Panc1 (cell line): Measurements from ENCODE around the gene DAB2.

Source experiments
- POLR2AphosphoS5 ChIP-seq: IDR thresholded peaks from 2 replicates; pipeline ENCODE4 v1.6.1; 2012; ENCODE audit warnings: mild to moderate bottlenecking, low read depth, low read length, moderate library complexity
- REST ChIP-seq, 2 experiments: IDR thresholded peaks; 2 replicates each; pipeline ENCODE4 v1.6.1; 2011 to 2012; ENCODE audit warnings: low read depth in 2 of 2, control low read depth in 1 of 2, low read length in 1 of 2, mild to moderate bottlenecking in 1 of 2, moderate library complexity in 1 of 2; ENCODE audit not compliant: insufficient read depth in 1 of 2
- TF ChIP-seq, protein P1 (sequence below): fragments of 450-650 bp; IDR thresholded peaks from 2 replicates; pipeline ENCODE4 v1.5.1; 2017; ENCODE audit warnings: mild to moderate bottlenecking

- TF ChIP-seq POLR2AphosphoS5: no peak
- TF ChIP-seq, protein P1, sequence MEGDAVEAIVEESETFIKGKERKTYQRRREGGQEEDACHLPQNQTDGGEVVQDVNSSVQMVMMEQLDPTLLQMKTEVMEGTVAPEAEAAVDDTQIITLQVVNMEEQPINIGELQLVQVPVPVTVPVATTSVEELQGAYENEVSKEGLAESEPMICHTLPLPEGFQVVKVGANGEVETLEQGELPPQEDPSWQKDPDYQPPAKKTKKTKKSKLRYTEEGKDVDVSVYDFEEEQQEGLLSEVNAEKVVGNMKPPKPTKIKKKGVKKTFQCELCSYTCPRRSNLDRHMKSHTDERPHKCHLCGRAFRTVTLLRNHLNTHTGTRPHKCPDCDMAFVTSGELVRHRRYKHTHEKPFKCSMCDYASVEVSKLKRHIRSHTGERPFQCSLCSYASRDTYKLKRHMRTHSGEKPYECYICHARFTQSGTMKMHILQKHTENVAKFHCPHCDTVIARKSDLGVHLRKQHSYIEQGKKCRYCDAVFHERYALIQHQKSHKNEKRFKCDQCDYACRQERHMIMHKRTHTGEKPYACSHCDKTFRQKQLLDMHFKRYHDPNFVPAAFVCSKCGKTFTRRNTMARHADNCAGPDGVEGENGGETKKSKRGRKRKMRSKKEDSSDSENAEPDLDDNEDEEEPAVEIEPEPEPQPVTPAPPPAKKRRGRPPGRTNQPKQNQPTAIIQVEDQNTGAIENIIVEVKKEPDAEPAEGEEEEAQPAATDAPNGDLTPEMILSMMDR: no peak
- TF ChIP-seq REST (IDR thresholded peaks at IDR 0.05; ENCODE audit: insufficient read depth in 1 of 2, low read depth in 2 of 2, low read length in 1 of 2): no peak
Observed at GRCh38 chr5:39387293-39387692, 37.5 kb downstream of the DAB2 start.
